B cell (primary cell): ENCODE results near the gene IRGC. TPM values are rescaled to one million over a fixed set of nuclear protein-coding genes. Genes with fewer than 3 reads are reported as not detected.
A peak's percentile ranks its signal among the peaks of the same experiment; 100 is the strongest.

Source experiments
- ATAC-seq: fragments of 200-7000 bp; cut with Tn5 transposase; one replicate; pipeline ENCODE4 v1.10.0; 2021; ENCODE audit warnings: low read depth, mild to moderate bottlenecking, moderate number of reproducible peaks, moderate library complexity
- CTCF ChIA-PET: fragments of 350-600 bp; sonication (Branson Sonifier 250); formaldehyde crosslinking; loops from one replicate; lab custom pipeline; 2021; ENCODE audit warnings: antibody characterized with exemption, inconsistent platforms; lab: Charles Lee
- POLR2A ChIA-PET: fragments of 350-600 bp; sonication (Branson Sonifier 250); formaldehyde crosslinking; loops from one replicate; lab custom pipeline; 2021; ENCODE audit warnings: antibody characterized with exemption; lab: Charles Lee
- DNase-seq: peaks from one replicate; pipeline ENCODE4 v3.0.0; 2013
- H2AFZ ChIP-seq: 2 replicates; pipeline ENCODE4 v1.6.1; 2012; ENCODE audit warnings: mild to moderate bottlenecking, low read depth, low read length; ENCODE audit not compliant: insufficient read depth, poor library complexity, severe bottlenecking
- H3K27ac ChIP-seq, 2 donors: 1 replicate in 1 of 2; 2 replicates in 1 of 2; pipeline ENCODE4 v1.5.1; 2012 to 2013; ENCODE audit warnings: low read length in 2 of 2, mild to moderate bottlenecking in 2 of 2, moderate library complexity in 1 of 2
- H3K27me3 ChIP-seq, 4 experiments: fragments of 200-600 bp in 1 of 4; sonication (generic) in 1 of 4; replicated peaks in 1 of 4; 1 replicate in 2 of 4; 2 replicates in 2 of 4; pipeline versions ENCODE4 v1.6.1 to v1.7.0; 2013 to 2016; ENCODE audit warnings: low read length in 3 of 4, mild to moderate bottlenecking in 2 of 4, mixed read lengths in 1 of 4, moderate library complexity in 1 of 4; ENCODE audit not compliant: insufficient read depth in 4 of 4, control insufficient read depth in 3 of 4; ENCODE audit errors: control extremely low read depth in 1 of 4
- H3K36me3 ChIP-seq, 2 experiments: replicated peaks in 1 of 2; 1 replicate in 1 of 2; 2 replicates in 1 of 2; pipeline versions ENCODE4 v1.6.1 to v1.7.1; 2013; ENCODE audit warnings: low read length in 1 of 2; ENCODE audit not compliant: insufficient read depth in 2 of 2, control insufficient read depth in 1 of 2; ENCODE audit errors: control extremely low read depth in 1 of 2, extremely low read depth in 1 of 2
- H3K4me1 ChIP-seq, 2 donors: fragments of 200-600 bp in 1 of 2; sonication (generic) in 1 of 2; 1 replicate in 1 of 2; 2 replicates in 1 of 2; pipeline versions ENCODE4 v1.5.1 to v1.6.1; 2013 to 2017; ENCODE audit warnings: low read length in 2 of 2; ENCODE audit not compliant: control insufficient read depth in 2 of 2, insufficient read depth in 2 of 2
- H3K4me2 ChIP-seq: replicated peaks from 2 replicates; pipeline ENCODE3; 2012; ENCODE audit warnings: mild to moderate bottlenecking, low read depth, low read length; ENCODE audit not compliant: poor library complexity, severe bottlenecking
- H3K4me3 ChIP-seq, 5 experiments: fragments of 200-600 bp in 1 of 5; sonication (generic) in 1 of 5; 1 replicate in 3 of 5; 2 replicates in 2 of 5; pipeline versions ENCODE4 v1.5.1 to v1.7.0; 2011 to 2016; ENCODE audit warnings: low read length in 4 of 5, mild to moderate bottlenecking in 4 of 5, low read depth in 2 of 5, control low read depth in 1 of 5, moderate library complexity in 1 of 5; ENCODE audit not compliant: insufficient read depth in 1 of 5; ENCODE audit errors: control extremely low read depth in 1 of 5, extremely low read depth in 1 of 5
- H3K79me2 ChIP-seq: fragments of 200-600 bp; sonication (generic); one replicate; pipeline ENCODE4 v1.6.0; 2016; ENCODE audit warnings: low read length; ENCODE audit not compliant: control insufficient read depth, insufficient read depth
- H3K9ac ChIP-seq: fragments of 200-600 bp; sonication (generic); 2 replicates; pipeline ENCODE4 v1.6.1; 2017; ENCODE audit warnings: mild to moderate bottlenecking, low read length, moderate library complexity
- H3K9me3 ChIP-seq, 3 donors: one replicate each; pipeline versions ENCODE4 v1.6.1 to v1.7.1; 2013; ENCODE audit warnings: low read length in 2 of 3; ENCODE audit not compliant: control insufficient read depth in 2 of 3, insufficient read depth in 1 of 3; ENCODE audit errors: control extremely low read depth in 1 of 3
- H4K20me1 ChIP-seq: 2 replicates; pipeline ENCODE4 v1.6.0; 2012; ENCODE audit warnings: mild to moderate bottlenecking, low read length; ENCODE audit not compliant: insufficient read depth, control insufficient read depth, poor library complexity, severe bottlenecking
- H3K27ac Mint-ChIP-seq: one replicate; pipeline ENCODE4 v1.8.0; 2021; ENCODE audit warnings: mixed read lengths
- H3K27me3 Mint-ChIP-seq: one replicate; pipeline ENCODE4 v1.8.0; 2021; ENCODE audit warnings: mixed read lengths
- H3K4me1 Mint-ChIP-seq: one replicate; pipeline ENCODE4 v1.8.0; 2021; ENCODE audit warnings: mixed read lengths
- H3K4me3 Mint-ChIP-seq: one replicate; pipeline ENCODE4 v1.8.0; 2021; ENCODE audit warnings: mixed read lengths
- H3K9me3 Mint-ChIP-seq: one replicate; pipeline ENCODE4 v1.8.0; 2022; ENCODE audit warnings: mixed read lengths; ENCODE audit not compliant: insufficient read depth
- EZH2 ChIP-seq: IDR thresholded peaks from 2 replicates; pipeline ENCODE4 v1.6.1; 2012; ENCODE audit warnings: borderline replicate concordance, low read depth, mild to moderate bottlenecking, moderate library complexity, low read length; ENCODE audit not compliant: insufficient read depth, poor library complexity, severe bottlenecking
- WGBS: methylation state at CpG from one replicate; pipeline ENCODE4 v1.1.5; 2013; ENCODE audit warnings: missing lambda C conversion rate; ENCODE audit not compliant: insufficient coverage; 5-methylcytosine and 5-hydroxymethylcytosine counted together
- intact Hi-C: fragments of 100-400 bp; cut with micrococcal nuclease; formaldehyde crosslinking; loops from one replicate; pipeline ENCODE4 v1.10.0; 2022
- polyA plus RNA-seq: library from polyadenylated mRNA; depleted of rRNA; stranded (reverse); fragments of >200 nt; gene quantifications from 2 replicates; pipeline ENCODE4 v1.2.3, GENCODE V29; 2012
- total RNA-seq, 2 donors: library from RNA; stranded (reverse); fragments of 120-200 nt in 1 of 2; gene quantifications; 1 replicate in 1 of 2; 2 replicates in 1 of 2; pipeline versions ENCODE4 v1.2.3 to v1.2.4, GENCODE V29; 2013 to 2022
- TF ChIP-seq, protein P1 (sequence below): fragments of 200-600 bp; IDR thresholded peaks from one replicate; pipeline ENCODE4 v1.8.0; 2022; ENCODE audit warnings: antibody characterized with exemption, mild to moderate bottlenecking

Gene IRGC
- total and polyA plus RNA-seq, 2 donors (not counting 1 experiment from before 2014, with no cell fraction given): not detected

GRCh38 chr19:43748685-43749084, 32.8 kb downstream of the IRGC start:
- H4K20me1 ChIP-seq: no peaks in the 10 kb centered on the region
- DNase-seq: no peak
- no peak overlapping the region for H3K4me3 ChIP-seq
- POLR2A ChIA-PET: interaction anchor here (0.6 kb wide), 1 partner anchor 78 kb away, joined by 5 read pairs; the partner anchor contains the start of gene ZNF283
- peaks cover 0 to 76% of the 10 kb centered on the region in 2 experiments for H3K36me3 ChIP-seq
- H3K9me3 ChIP-seq: no peaks in the 10 kb centered on the region
- H2AFZ ChIP-seq: no peak overlapping the region
- no peak overlapping the region for H3K9ac ChIP-seq
- H3K27ac ChIP-seq: peak overlapping the region; percentile 23 to 61
- H3K4me1 Mint-ChIP-seq: peaks cover 55% of the 10 kb centered on the region
- intact Hi-C loops: no loop called here
- TF ChIP-seq EZH2: no peak
- TF ChIP-seq, protein P1, sequence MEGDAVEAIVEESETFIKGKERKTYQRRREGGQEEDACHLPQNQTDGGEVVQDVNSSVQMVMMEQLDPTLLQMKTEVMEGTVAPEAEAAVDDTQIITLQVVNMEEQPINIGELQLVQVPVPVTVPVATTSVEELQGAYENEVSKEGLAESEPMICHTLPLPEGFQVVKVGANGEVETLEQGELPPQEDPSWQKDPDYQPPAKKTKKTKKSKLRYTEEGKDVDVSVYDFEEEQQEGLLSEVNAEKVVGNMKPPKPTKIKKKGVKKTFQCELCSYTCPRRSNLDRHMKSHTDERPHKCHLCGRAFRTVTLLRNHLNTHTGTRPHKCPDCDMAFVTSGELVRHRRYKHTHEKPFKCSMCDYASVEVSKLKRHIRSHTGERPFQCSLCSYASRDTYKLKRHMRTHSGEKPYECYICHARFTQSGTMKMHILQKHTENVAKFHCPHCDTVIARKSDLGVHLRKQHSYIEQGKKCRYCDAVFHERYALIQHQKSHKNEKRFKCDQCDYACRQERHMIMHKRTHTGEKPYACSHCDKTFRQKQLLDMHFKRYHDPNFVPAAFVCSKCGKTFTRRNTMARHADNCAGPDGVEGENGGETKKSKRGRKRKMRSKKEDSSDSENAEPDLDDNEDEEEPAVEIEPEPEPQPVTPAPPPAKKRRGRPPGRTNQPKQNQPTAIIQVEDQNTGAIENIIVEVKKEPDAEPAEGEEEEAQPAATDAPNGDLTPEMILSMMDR: no peak
- CTCF ChIA-PET: interaction anchor here (1.5 to 10.4 kb wide), 2 partner anchors 17 to 31 kb away, joined by 8 to 237 read pairs; partner anchors contain the start of gene KCNN4
- peak overlapping the region; percentile 80 for H3K27ac Mint-ChIP-seq
- peaks cover 27% of the 10 kb centered on the region for H3K79me2 ChIP-seq
- ATAC-seq: no peak
- WGBS: 60% methylated on average over 2 of the region's 4 CpGs
- H3K4me1 ChIP-seq: peaks cover 29 to 50% of the 10 kb centered on the region in 2 donors
- no peaks in the 10 kb centered on the region for H3K27me3 ChIP-seq
- no peaks in the 10 kb centered on the region for H3K27me3 Mint-ChIP-seq
- H3K4me3 Mint-ChIP-seq: peak overlapping the region; percentile 33
- peak overlapping the region; percentile 13 for H3K4me2 ChIP-seq
- H3K9me3 Mint-ChIP-seq: no peaks in the 10 kb centered on the region

DNA sequence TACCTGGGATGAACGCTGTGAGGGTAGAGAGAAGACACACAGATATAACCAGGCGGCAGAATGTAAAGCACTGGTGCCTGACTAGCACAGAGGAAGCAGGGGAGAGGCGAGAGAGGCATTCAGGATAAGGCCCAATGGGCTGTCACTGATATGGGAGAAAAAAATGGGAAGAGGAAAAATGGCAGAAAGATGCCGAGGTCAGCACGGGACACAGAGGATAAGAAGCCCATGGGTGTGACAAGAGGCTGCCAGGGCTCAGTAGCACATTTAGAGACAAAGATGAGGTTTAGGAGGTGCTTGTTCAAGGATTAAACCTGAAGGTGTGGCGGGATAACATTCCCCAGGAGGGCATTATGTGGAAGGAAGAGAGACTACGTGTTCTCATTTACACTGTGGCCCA, 33.3 kb downstream of the IRGC start:
- H3K79me2 ChIP-seq: peaks cover 28% of the 10 kb centered on the region
- H3K4me3 Mint-ChIP-seq: no peak overlapping the region

More for the DNA sequence above, 33.3 kb downstream of the IRGC start:
- Histone ChIP-seq H4K20me1 (no peaks in the 10 kb centered on the region), H3K9ac (no peak overlapping the region), H3K4me3 (no peak overlapping the region), H3K27me3 (no peaks in the 10 kb centered on the region), H3K27ac (peak overlapping the region; percentile 23 to 61), H3K4me1 (peaks cover 33 to 55% of the 10 kb centered on the region in 2 donors), H3K4me2 (peak overlapping the region; percentile 13), H2AFZ (no peak overlapping the region), H3K36me3 (peaks cover 0 to 71% of the 10 kb centered on the region in 2 experiments), H3K9me3 (no peaks in the 10 kb centered on the region)
- Mint-ChIP-seq H3K27ac (peak overlapping the region; percentile 80), H3K9me3 (no peaks in the 10 kb centered on the region), H3K4me1 (peaks cover 58% of the 10 kb centered on the region), H3K27me3 (no peaks in the 10 kb centered on the region)
- intact Hi-C loops: no loop called here
- CTCF ChIA-PET: interaction anchor here (1.5 to 10.4 kb wide), 2 partner anchors 17 to 31 kb away, joined by 8 to 237 read pairs; partner anchors contain the start of gene KCNN4
- ATAC-seq: no peak
- POLR2A ChIA-PET: no interaction called here
- TF ChIP-seq EZH2: no peak
- TF ChIP-seq, protein P1: no peak
- DNase-seq: no peak
- WGBS: 94% methylated on average over 4 of the region's 7 CpGs
